Suprapubic skin (tissue), 4 donors: ENCODE data around the gene TMEM250. TPM values are rescaled to one million over a fixed set of nuclear protein-coding genes. Genes with fewer than 3 reads are reported as not detected.

Experiments used
- DNase-seq, 2 donors: peaks; one replicate each; pipeline ENCODE4 v3.0.0-alpha.2; 2019; ENCODE audit warnings: low spot score in 2 of 2
- H3K27ac ChIP-seq: fragments of 200-600 bp; sonication (generic); one replicate; pipeline ENCODE4 v1.5.1; 2019
- H3K27me3 ChIP-seq: fragments of 200-600 bp; sonication (generic); one replicate; pipeline ENCODE4 v1.5.1; 2019
- H3K36me3 ChIP-seq: fragments of 200-600 bp; sonication (generic); one replicate; pipeline ENCODE4 v1.5.1; 2019
- H3K4me1 ChIP-seq: fragments of 200-600 bp; sonication (generic); one replicate; pipeline ENCODE4 v1.5.1; 2019
- H3K4me3 ChIP-seq: fragments of 200-600 bp; sonication (generic); one replicate; pipeline ENCODE4 v1.5.1; 2019; ENCODE audit warnings: mild to moderate bottlenecking
- H3K9me3 ChIP-seq: fragments of 200-600 bp; sonication (generic); one replicate; pipeline ENCODE4 v1.5.1; 2019
- CTCF ChIP-seq, 2 donors: fragments of 200-600 bp in 1 of 2; fragments of 450-650 bp in 1 of 2; sonication (generic) in 1 of 2; IDR thresholded peaks; one replicate each; pipeline ENCODE4 v1.5.1; 2016 to 2019; ENCODE audit warnings: antibody characterized with exemption in 2 of 2, mild to moderate bottlenecking in 1 of 2, moderate library complexity in 1 of 2
- EP300 ChIP-seq: sonication (generic); formaldehyde crosslinking; IDR thresholded peaks from one replicate; pipeline ENCODE4 v1.6.1; 2017; ENCODE audit warnings: antibody characterized with exemption
- POLR2A ChIP-seq, 2 donors: fragments of 450-650 bp; IDR thresholded peaks; one replicate each; pipeline ENCODE4 v1.6.1; 2017; ENCODE audit warnings: antibody characterized with exemption in 2 of 2, mild to moderate bottlenecking in 2 of 2, moderate library complexity in 2 of 2
- POLR2AphosphoS5 ChIP-seq, 3 donors: sonication (generic); formaldehyde crosslinking; IDR thresholded peaks; one replicate each; pipeline ENCODE4 v1.6.1; 2017; ENCODE audit warnings: antibody characterized with exemption in 3 of 3
- WGBS: methylation state at CpG from one replicate; pipeline ENCODE4 v1.1.5; 2018; 5-methylcytosine and 5-hydroxymethylcytosine counted together
- total RNA-seq, 4 donors: library from RNA; depleted of rRNA; stranded (reverse); fragments of >200 nt; gene quantifications; one replicate each; pipeline ENCODE4 v1.1.0, GENCODE V29; 2016

The TMEM250 gene
- total RNA-seq, 4 donors from 2014 or later: 37.0 to 66.9 (median 57.8) TPM

GRCh38 chr9:136075134-136075841 is 43.4 kb downstream of the TMEM250 start:
- Histone ChIP-seq H3K4me1 (peaks cover 11% of the 10 kb centered on the region), H3K36me3 (no peaks in the 10 kb centered on the region), H3K27me3 (no peaks in the 10 kb centered on the region), H3K27ac (no peak overlapping the region), H3K9me3 (no peaks in the 10 kb centered on the region), H3K4me3 (no peak overlapping the region)
- 96% methylated on average over 18 of the region's 35 CpGs for WGBS
- DNase-seq: no peak
- TF ChIP-seq CTCF (IDR thresholded peaks at IDR 0.05) (no peak), POLR2AphosphoS5 (IDR thresholded peaks at IDR 0.05) (no peak), EP300 (no peak), POLR2A (IDR thresholded peaks at IDR 0.05) (no peak)

GRCh38 chr9:136074706-136075105 is 44.0 kb downstream of the TMEM250 start:
- TF ChIP-seq POLR2A (IDR thresholded peaks at IDR 0.05) (no peak), CTCF (IDR thresholded peaks at IDR 0.05) (no peak), POLR2AphosphoS5 (IDR thresholded peaks at IDR 0.05) (no peak), EP300 (no peak)
- Histone ChIP-seq H3K36me3 (no peaks in the 10 kb centered on the region), H3K9me3 (no peaks in the 10 kb centered on the region), H3K27ac (no peak overlapping the region), H3K4me3 (no peak overlapping the region), H3K27me3 (no peaks in the 10 kb centered on the region), H3K4me1 (peaks cover 7% of the 10 kb centered on the region)
- 97% methylated on average over 15 of the region's 28 CpGs for WGBS
- no peak for DNase-seq

Other genes starting within 250 kb of the TMEM250 start
- 10 to 100 TPM; 42.0 to 58.3 (median 54.9) TPM for gene CAMSAP1, start 211.3 kb downstream of the TMEM250 start, total RNA-seq
- 10 to 100 TPM; 68.2 to 94.5 (median 83.8) TPM for gene UBAC1, start 157.5 kb downstream of the TMEM250 start, total RNA-seq
- 10 to 100 TPM; 12.1 to 14.9 (median 13.7) TPM for gene NACC2, start 23.6 kb downstream of the TMEM250 start, total RNA-seq
- gene LHX3, start 86.3 kb upstream of the TMEM250 start, total RNA-seq: under 1 TPM in 2 of 4 donors, not detected in 2; 0.26 TPM
- 10 to 100 TPM; 10.2 to 15.8 (median 12.1) TPM for gene QSOX2, start 126.9 kb upstream of the TMEM250 start, total RNA-seq
- under 1 TPM in 2 of 4 donors, not detected in 2; 0.13 to 0.45 TPM for gene CCDC187, start 185.2 kb upstream of the TMEM250 start, total RNA-seq
- 10 to 100 TPM; 11.5 to 14.6 (median 13.7) TPM for gene GPSM1, start 208.7 kb upstream of the TMEM250 start, total RNA-seq
- 10 to 100 TPM; 11.3 to 46.4 (median 37.9) TPM for gene DNLZ, start 244.9 kb upstream of the TMEM250 start, total RNA-seq